ENCODE data around the gene INPP5E. TPM values are rescaled to one million over a fixed set of nuclear protein-coding genes. Genes with fewer than 3 reads are reported as not detected.

INPP5E gene
- total RNA-seq, 4 donors from 2014 or later: 10.2 to 21.3 (median 13.4) TPM

- DNase-seq: no peak
- intact Hi-C loops (cut with DNase I): no loop called here
- H3K4me1 ChIP-seq: peaks cover 3 to 5% of the 10 kb centered on the region in 2 donors
- 93 to 94% methylated on average over 17 to 22 of the region's 25 CpGs for WGBS, 2 donors
- no peak overlapping the region for H3K4me3 ChIP-seq (replicated peaks in 1 of 3)
- peaks cover 42 to 58% of the 10 kb centered on the region in 2 donors for H3K36me3 ChIP-seq
- TF ChIP-seq POLR2A (IDR thresholded peaks at IDR 0.05): no peak
- TF ChIP-seq, protein P1, sequence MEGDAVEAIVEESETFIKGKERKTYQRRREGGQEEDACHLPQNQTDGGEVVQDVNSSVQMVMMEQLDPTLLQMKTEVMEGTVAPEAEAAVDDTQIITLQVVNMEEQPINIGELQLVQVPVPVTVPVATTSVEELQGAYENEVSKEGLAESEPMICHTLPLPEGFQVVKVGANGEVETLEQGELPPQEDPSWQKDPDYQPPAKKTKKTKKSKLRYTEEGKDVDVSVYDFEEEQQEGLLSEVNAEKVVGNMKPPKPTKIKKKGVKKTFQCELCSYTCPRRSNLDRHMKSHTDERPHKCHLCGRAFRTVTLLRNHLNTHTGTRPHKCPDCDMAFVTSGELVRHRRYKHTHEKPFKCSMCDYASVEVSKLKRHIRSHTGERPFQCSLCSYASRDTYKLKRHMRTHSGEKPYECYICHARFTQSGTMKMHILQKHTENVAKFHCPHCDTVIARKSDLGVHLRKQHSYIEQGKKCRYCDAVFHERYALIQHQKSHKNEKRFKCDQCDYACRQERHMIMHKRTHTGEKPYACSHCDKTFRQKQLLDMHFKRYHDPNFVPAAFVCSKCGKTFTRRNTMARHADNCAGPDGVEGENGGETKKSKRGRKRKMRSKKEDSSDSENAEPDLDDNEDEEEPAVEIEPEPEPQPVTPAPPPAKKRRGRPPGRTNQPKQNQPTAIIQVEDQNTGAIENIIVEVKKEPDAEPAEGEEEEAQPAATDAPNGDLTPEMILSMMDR (IDR thresholded peaks at IDR 0.05): no peak
- no peaks in the 10 kb centered on the region for H3K27me3 ChIP-seq
- no peak overlapping the region for H3K27ac ChIP-seq
- no peaks in the 10 kb centered on the region for H3K9me3 ChIP-seq
Observed at GRCh38 chr9:136476369-136477150, 36.9 kb upstream of the INPP5E start.

DNA sequence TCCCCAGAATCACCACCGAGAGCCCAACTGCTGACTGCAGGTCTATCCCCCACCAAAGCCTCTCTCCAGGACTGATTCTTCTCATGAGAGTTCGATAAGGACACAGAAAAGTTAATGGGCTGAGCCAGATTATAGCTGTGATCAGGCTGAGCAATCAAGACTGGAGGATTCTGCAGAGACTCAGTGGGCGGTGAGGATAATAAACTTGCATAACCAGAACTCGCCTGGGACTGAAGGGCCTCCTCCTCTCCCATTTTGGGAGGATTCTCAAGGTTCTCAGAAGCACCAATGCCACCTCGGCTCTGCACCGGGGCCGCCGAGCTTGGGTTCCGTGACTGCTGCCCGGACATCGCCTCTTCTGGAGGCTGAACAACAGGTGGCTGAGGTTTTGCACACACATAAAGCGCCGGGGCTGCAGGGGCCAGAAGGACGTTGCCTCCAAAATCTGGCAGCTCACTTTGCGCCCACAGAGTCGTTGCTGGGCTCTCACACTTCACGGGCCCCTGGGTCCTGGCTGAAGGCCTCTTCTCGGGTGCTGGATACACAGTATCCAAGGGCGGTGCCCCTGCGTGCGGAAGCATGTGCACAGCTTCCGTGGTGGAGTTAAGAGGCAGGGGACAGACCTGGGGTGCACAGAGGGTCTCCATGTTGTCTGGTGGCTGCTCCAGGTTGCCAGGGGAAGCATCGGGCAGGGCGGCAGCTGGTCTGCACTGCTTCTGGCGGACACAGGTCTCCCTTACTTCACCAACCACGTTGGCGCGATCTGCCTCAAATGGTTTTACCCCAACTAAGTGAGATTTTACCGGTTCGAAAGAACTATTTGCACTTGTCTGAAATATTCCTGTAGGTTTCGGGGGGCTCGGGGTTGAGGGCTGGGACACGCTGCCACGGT, 35.6 kb upstream of the INPP5E start:
- no peaks in the 10 kb centered on the region for H3K9me3 ChIP-seq
- no peak overlapping the region for H3K27ac ChIP-seq
- H3K4me3 ChIP-seq (replicated peaks in 1 of 3): no peak overlapping the region
- peaks cover 55 to 72% of the 10 kb centered on the region in 2 donors for H3K36me3 ChIP-seq
- H3K27me3 ChIP-seq: no peaks in the 10 kb centered on the region
- DNase-seq: no peak
- 93 to 95% methylated on average over 27 to 29 of the region's 34 CpGs for WGBS, 2 donors
- TF ChIP-seq, protein P1 (IDR thresholded peaks at IDR 0.05): no peak
- no peak for TF ChIP-seq POLR2A (IDR thresholded peaks at IDR 0.05)
- intact Hi-C loops (cut with DNase I): no loop called here
- H3K4me1 ChIP-seq: no peaks in the 10 kb centered on the region

DNA sequence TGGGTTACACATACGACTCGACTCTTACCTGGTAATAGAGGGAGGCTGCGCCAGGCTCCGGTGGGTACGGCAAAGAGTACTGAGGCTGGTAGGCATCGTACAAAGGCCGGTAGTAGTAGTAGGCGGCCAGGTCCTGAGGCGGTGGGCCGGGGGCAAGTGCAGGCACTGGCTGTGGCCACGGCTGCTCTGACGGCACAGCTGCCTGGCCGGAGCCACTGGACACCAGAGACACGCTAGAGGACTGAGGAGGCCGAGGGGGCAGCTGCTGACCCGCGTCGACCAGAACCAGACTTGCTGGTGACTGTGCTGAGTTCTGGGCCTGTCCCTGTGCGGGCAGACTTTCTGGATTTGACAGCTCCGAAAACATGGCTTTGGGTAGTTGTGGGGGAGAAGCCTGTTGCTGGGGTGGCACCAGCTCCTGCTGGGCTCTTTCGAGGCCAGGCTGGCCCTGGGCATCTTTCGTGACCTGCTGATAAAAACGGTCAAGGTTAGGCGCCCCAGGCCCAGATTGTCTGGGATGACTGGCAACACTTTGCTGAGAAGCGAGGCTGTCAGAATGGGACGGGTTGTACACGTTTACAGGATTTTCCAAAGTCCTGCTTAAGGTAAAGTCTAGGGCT, 34.5 kb upstream of the INPP5E start:
- peaks cover 61 to 80% of the 10 kb centered on the region in 2 donors for H3K36me3 ChIP-seq
- 90 to 94% methylated on average over 20 to 26 of the region's 27 CpGs for WGBS, 2 donors
- TF ChIP-seq, protein P1 (IDR thresholded peaks at IDR 0.05): no peak
- no peak for TF ChIP-seq POLR2A (IDR thresholded peaks at IDR 0.05)

GRCh38 chr9:136473354-136473721, 33.7 kb upstream of the INPP5E start:
- 93 to 95% methylated on average over 14 of the region's 14 CpGs for WGBS, 2 donors
- Histone ChIP-seq H3K4me3 (replicated peaks in 1 of 3) (no peak overlapping the region), H3K27ac (no peak overlapping the region), H3K4me1 (no peaks in the 10 kb centered on the region), H3K27me3 (no peaks in the 10 kb centered on the region), H3K36me3 (peaks cover 63 to 87% of the 10 kb centered on the region in 2 donors), H3K9me3 (no peaks in the 10 kb centered on the region)
- intact Hi-C loops (cut with DNase I): no loop called here
- no peak for DNase-seq
- no peak for TF ChIP-seq POLR2A (IDR thresholded peaks at IDR 0.05)
- TF ChIP-seq, protein P1 (IDR thresholded peaks at IDR 0.05): no peak

More for the DNA sequence above, 34.5 kb upstream of the INPP5E start:
- intact Hi-C loops (cut with DNase I): no loop called here
- no peaks in the 10 kb centered on the region for H3K9me3 ChIP-seq
- no peaks in the 10 kb centered on the region for H3K27me3 ChIP-seq
- H3K27ac ChIP-seq: no peak overlapping the region
- no peaks in the 10 kb centered on the region for H3K4me1 ChIP-seq
- no peak for DNase-seq
- no peak overlapping the region for H3K4me3 ChIP-seq (replicated peaks in 1 of 3)
